ENCODE measurements around the gene MPPED1. TPM values are rescaled to one million over a fixed set of nuclear protein-coding genes. Genes with fewer than 3 reads are reported as not detected.

The MPPED1 gene
- total RNA-seq, 1 experiment from 2014 or later = not detected

GRCh38 chr22:43490311-43490710, 78.5 kb downstream of the MPPED1 start:
- POLR2A ChIA-PET (ENCODE audit: unreplicated experiment) = no interaction called here
- Histone ChIP-seq H3K27ac (no peak overlapping the region), H3K27me3 (ENCODE audit: insufficient read depth, low read depth) (peaks cover 72% of the 10 kb centered on the region), H3K4me2 (no peak overlapping the region), H3K9me3 (ENCODE audit: insufficient read depth, low read depth) (no peaks in the 10 kb centered on the region), H2AFZ (no peak overlapping the region), H3F3A (ENCODE audit: insufficient read depth, low read depth) (no peaks in the 10 kb centered on the region), H3K4me3 (no peak overlapping the region), H3K4me1 (replicated peaks; ENCODE audit: insufficient read depth) (no peaks in the 10 kb centered on the region), H3K36me3 (ENCODE audit: low read depth) (no peaks in the 10 kb centered on the region), H3K79me2 (ENCODE audit: low read depth) (no peaks in the 10 kb centered on the region), H3K9me2 (ENCODE audit: insufficient read depth) (no peaks in the 10 kb centered on the region), H4K20me1 (ENCODE audit: insufficient read depth) (no peaks in the 10 kb centered on the region)
- no peak for DNase-seq
- CTCF ChIA-PET = no interaction called here
- TF ChIP-seq EZH2 (IDR thresholded peaks at IDR 0.05; ENCODE audit: low read depth) (no peak), CTCF (conservative IDR thresholded peaks at IDR 0.05) (no peak)
- intact Hi-C loops (cut with micrococcal nuclease; ENCODE audit: unreplicated experiment) = no loop called here
- no TSS peak for BruUV-seq (replicated peaks)

- no peak overlapping the region for H3K4me2 ChIP-seq
- TF ChIP-seq CTCF (conservative IDR thresholded peaks at IDR 0.05) (no peak), EZH2 (IDR thresholded peaks at IDR 0.05; ENCODE audit: low read depth) (no peak)
- DNase-seq = no peak
- ChIA-PET POLR2A (ENCODE audit: unreplicated experiment) (no interaction called here), CTCF (no interaction called here)
- H3F3A ChIP-seq (ENCODE audit: insufficient read depth, low read depth) = no peaks in the 10 kb centered on the region
- H3K4me3 ChIP-seq = no peak overlapping the region
- H2AFZ ChIP-seq = no peak overlapping the region
- H3K4me1 ChIP-seq (replicated peaks; ENCODE audit: insufficient read depth) = no peaks in the 10 kb centered on the region
- peaks cover 64% of the 10 kb centered on the region for H3K27me3 ChIP-seq (ENCODE audit: insufficient read depth, low read depth)
- no peaks in the 10 kb centered on the region for H3K9me2 ChIP-seq (ENCODE audit: insufficient read depth)
- H3K9me3 ChIP-seq (ENCODE audit: insufficient read depth, low read depth) = no peaks in the 10 kb centered on the region
- no peak overlapping the region for H3K27ac ChIP-seq
- H4K20me1 ChIP-seq (ENCODE audit: insufficient read depth) = no peaks in the 10 kb centered on the region
- intact Hi-C loops (cut with micrococcal nuclease; ENCODE audit: unreplicated experiment) = no loop called here
- no TSS peak for BruUV-seq (replicated peaks)
- no peaks in the 10 kb centered on the region for H3K36me3 ChIP-seq (ENCODE audit: low read depth)
- H3K79me2 ChIP-seq (ENCODE audit: low read depth) = no peaks in the 10 kb centered on the region
Observed at GRCh38 chr22:43491177-43491576, 79.4 kb downstream of the MPPED1 start.

GRCh38 chr22:43491737-43492136, 79.9 kb downstream of the MPPED1 start:
- no peak for TF ChIP-seq EZH2 (IDR thresholded peaks at IDR 0.05; ENCODE audit: low read depth)
- no peak for TF ChIP-seq CTCF (conservative IDR thresholded peaks at IDR 0.05)
- DNase-seq = no peak
- no peak overlapping the region for H2AFZ ChIP-seq
- no peak overlapping the region for H3K4me3 ChIP-seq
- CTCF ChIA-PET = no interaction called here
- no peaks in the 10 kb centered on the region for H3F3A ChIP-seq (ENCODE audit: insufficient read depth, low read depth)
- H3K4me1 ChIP-seq (replicated peaks; ENCODE audit: insufficient read depth) = no peaks in the 10 kb centered on the region
- no peaks in the 10 kb centered on the region for H4K20me1 ChIP-seq (ENCODE audit: insufficient read depth)
- no peaks in the 10 kb centered on the region for H3K36me3 ChIP-seq (ENCODE audit: low read depth)
- H3K9me3 ChIP-seq (ENCODE audit: insufficient read depth, low read depth) = no peaks in the 10 kb centered on the region
- no TSS peak for BruUV-seq (replicated peaks)
- peaks cover 58% of the 10 kb centered on the region for H3K27me3 ChIP-seq (ENCODE audit: insufficient read depth, low read depth)
- H3K27ac ChIP-seq = no peak overlapping the region
- no peak overlapping the region for H3K4me2 ChIP-seq
- no peaks in the 10 kb centered on the region for H3K9me2 ChIP-seq (ENCODE audit: insufficient read depth)
- POLR2A ChIA-PET (ENCODE audit: unreplicated experiment) = no interaction called here
- intact Hi-C loops (cut with micrococcal nuclease; ENCODE audit: unreplicated experiment) = no loop called here
- no peaks in the 10 kb centered on the region for H3K79me2 ChIP-seq (ENCODE audit: low read depth)
